T-helper 1 cell treated with Interleukin-12 subunit alpha and Interleukin-12 subunit beta and Interleukin-4 antibody, amounts not matched to agents 30 μg/mL and 1 μg/mL, for 36 hours (primary cell): ENCODE results near the gene MAGI3.
"Not testable (repeated sequence)": the region's sequence is repeated elsewhere in the genome, so short reads cannot be mapped to it uniquely, and the experiment has no call there.

ENCODE experiments used
- H3K27ac Mint-ChIP-seq: one replicate; pipeline ENCODE4 v1.8.0; 2021; ENCODE audit warnings: mild to moderate bottlenecking, mixed read lengths
- H3K27me3 Mint-ChIP-seq: one replicate; pipeline ENCODE4 v1.8.0; 2021; ENCODE audit warnings: low read depth, mixed read lengths
- H3K36me3 Mint-ChIP-seq: one replicate; pipeline ENCODE4 v1.8.0; 2021; ENCODE audit warnings: low read depth, mixed read lengths
- H3K4me1 Mint-ChIP-seq: one replicate; pipeline ENCODE4 v1.8.0; 2021; ENCODE audit warnings: low read depth, mixed read lengths
- H3K4me3 Mint-ChIP-seq: one replicate; pipeline ENCODE4 v1.8.0; 2021; ENCODE audit warnings: mild to moderate bottlenecking, moderate library complexity, mixed read lengths
- H3K9me3 Mint-ChIP-seq: one replicate; pipeline ENCODE4 v1.8.0; 2021; ENCODE audit warnings: mixed read lengths

MAGI3 gene

GRCh38 chr1:113505357-113505756 is 115.0 kb downstream of the MAGI3 start:
- no peaks in the 10 kb centered on the region for H3K36me3 Mint-ChIP-seq
- no peaks in the 10 kb centered on the region for H3K27me3 Mint-ChIP-seq
- no peak overlapping the region for H3K27ac Mint-ChIP-seq
- no peak overlapping the region for H3K4me3 Mint-ChIP-seq
- H3K9me3 Mint-ChIP-seq: peaks cover 7% of the 10 kb centered on the region
- no peaks in the 10 kb centered on the region for H3K4me1 Mint-ChIP-seq

DNA sequence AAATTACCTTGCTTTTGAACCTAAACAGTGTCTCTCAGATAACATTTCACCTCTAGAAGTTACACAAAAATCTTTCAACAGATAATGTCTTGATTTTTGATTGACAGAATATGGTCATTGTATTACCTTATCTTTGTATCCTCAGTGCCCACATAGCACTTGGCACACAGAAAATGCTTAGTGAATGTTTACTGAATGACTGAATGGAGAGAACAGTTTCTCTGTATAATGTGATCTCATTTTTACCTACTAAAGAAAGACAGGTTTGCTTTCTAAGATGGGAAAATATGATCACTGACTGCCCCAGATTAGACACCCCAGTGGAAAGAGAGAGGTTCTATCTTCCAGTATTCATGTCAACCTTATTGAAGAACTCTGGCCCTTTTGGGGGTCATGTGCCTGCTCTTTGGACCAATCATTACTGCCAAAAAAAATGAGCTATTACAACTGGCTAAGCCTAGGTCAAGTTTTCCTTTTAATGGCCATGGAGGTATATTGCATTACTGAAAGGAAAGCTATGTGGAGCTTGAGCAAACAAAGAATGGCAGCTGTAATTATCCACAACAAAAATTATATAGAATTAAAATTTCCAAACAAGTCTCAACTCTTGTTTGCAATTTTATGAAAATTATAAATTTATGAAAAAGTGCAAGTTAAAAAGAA is 117.4 kb downstream of the MAGI3 start:
- H3K27ac Mint-ChIP-seq: no peak overlapping the region
- H3K4me1 Mint-ChIP-seq: no peaks in the 10 kb centered on the region
- H3K36me3 Mint-ChIP-seq: no peaks in the 10 kb centered on the region
- H3K9me3 Mint-ChIP-seq: peaks cover 20% of the 10 kb centered on the region
- H3K4me3 Mint-ChIP-seq: no peak overlapping the region
- no peaks in the 10 kb centered on the region for H3K27me3 Mint-ChIP-seq

GRCh38 chr1:113508364-113509164 is 118.2 kb downstream of the MAGI3 start:
- no peaks in the 10 kb centered on the region for H3K27me3 Mint-ChIP-seq
- H3K9me3 Mint-ChIP-seq: peaks cover 19% of the 10 kb centered on the region
- no peak overlapping the region for H3K27ac Mint-ChIP-seq
- H3K36me3 Mint-ChIP-seq: no peaks in the 10 kb centered on the region
- H3K4me1 Mint-ChIP-seq: no peaks in the 10 kb centered on the region
- H3K4me3 Mint-ChIP-seq: no peak overlapping the region

GRCh38 chr1:113509766-113510165 is 119.5 kb downstream of the MAGI3 start:
- H3K4me3 Mint-ChIP-seq, H3K27ac Mint-ChIP-seq, H3K36me3 Mint-ChIP-seq, H3K4me1 Mint-ChIP-seq, H3K27me3 Mint-ChIP-seq: not testable (repeated sequence)
- H3K9me3 Mint-ChIP-seq: peaks cover 16% of the 10 kb centered on the region

- Mint-ChIP-seq H3K9me3 (peaks cover 18% of the 10 kb centered on the region), H3K4me3 (no peak overlapping the region), H3K36me3 (no peaks in the 10 kb centered on the region), H3K4me1 (no peaks in the 10 kb centered on the region), H3K27ac (no peak overlapping the region), H3K27me3 (no peaks in the 10 kb centered on the region)
Measured at GRCh38 chr1:113511269-113511668, 121.0 kb downstream of the MAGI3 start.

GRCh38 chr1:113515498-113515897 is 125.2 kb downstream of the MAGI3 start:
- Mint-ChIP-seq H3K4me1 (no peaks in the 10 kb centered on the region), H3K9me3 (peaks cover 15% of the 10 kb centered on the region), H3K4me3 (no peak overlapping the region), H3K36me3 (no peaks in the 10 kb centered on the region), H3K27me3 (no peaks in the 10 kb centered on the region), H3K27ac (no peak overlapping the region)

DNA sequence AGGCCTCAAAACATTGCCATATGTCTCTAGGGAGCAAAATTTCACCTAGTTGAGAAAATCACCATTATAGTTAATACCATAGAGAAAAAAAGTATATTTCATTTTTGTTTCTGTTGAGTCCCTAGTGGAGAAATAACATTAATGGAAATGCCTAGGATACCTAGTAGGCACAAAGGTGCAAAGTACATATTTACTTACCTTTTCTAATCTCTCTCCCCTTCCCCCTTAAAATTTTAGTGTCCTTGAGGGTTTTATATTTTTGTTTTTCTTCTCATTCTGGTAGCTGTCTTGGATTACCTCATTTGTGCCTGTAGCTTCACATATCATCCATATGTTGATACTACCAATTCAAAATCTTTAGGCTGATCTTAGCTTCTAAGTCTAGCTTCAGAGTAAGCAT is 127.0 kb downstream of the MAGI3 start:
- no peaks in the 10 kb centered on the region for H3K4me1 Mint-ChIP-seq
- H3K4me3 Mint-ChIP-seq: no peak overlapping the region
- H3K9me3 Mint-ChIP-seq: peaks cover 8% of the 10 kb centered on the region
- H3K27me3 Mint-ChIP-seq: no peaks in the 10 kb centered on the region
- H3K27ac Mint-ChIP-seq: no peak overlapping the region
- no peaks in the 10 kb centered on the region for H3K36me3 Mint-ChIP-seq

- no peaks in the 10 kb centered on the region for H3K27me3 Mint-ChIP-seq
- H3K4me3 Mint-ChIP-seq: no peak overlapping the region
- H3K36me3 Mint-ChIP-seq: no peaks in the 10 kb centered on the region
- no peaks in the 10 kb centered on the region for H3K4me1 Mint-ChIP-seq
- H3K9me3 Mint-ChIP-seq: peaks cover 8% of the 10 kb centered on the region
- no peak overlapping the region for H3K27ac Mint-ChIP-seq
Measured at GRCh38 chr1:113517983-113518382, 127.7 kb downstream of the MAGI3 start.

DNA sequence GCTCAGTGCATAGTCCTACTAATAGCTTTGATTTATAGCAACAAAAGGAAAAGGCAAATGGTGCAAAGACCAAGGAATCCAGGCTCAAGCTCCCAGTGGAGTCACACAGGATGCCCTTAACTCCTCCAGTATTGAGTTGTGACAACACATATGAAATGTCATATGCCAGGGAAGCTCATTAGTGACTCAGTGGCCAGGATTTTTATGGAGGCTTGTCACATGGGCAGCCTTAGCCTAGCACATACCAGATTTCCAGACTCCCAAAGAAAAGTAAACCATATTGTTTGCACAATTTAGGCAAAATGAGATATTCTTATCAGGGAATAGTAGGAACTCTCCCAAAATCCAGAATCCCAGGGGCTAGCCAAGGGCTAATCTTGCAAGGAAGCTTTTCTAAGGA is 129.2 kb downstream of the MAGI3 start:
- Mint-ChIP-seq H3K4me3 (no peak overlapping the region), H3K36me3 (no peaks in the 10 kb centered on the region), H3K4me1 (no peaks in the 10 kb centered on the region), H3K9me3 (peaks cover 17% of the 10 kb centered on the region), H3K27me3 (no peaks in the 10 kb centered on the region), H3K27ac (no peak overlapping the region)

DNA sequence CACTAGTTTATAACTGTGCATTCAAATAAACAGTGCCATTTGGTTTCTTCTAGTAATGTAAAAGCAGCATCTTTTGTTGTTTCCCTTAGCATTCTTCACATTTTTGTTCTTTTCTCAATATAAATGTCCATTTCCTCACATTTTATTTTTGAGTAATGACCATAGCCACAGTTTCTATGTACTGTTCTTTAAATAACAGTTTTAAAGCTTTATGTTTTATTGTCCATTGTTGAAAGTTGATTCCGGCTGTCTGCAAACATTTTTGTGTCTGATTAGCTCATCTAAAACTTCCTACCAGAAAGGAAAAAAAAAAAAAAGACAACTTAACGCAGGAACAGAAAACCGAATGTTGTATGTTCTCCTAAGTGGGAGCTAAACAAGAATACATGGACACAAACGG is 139.7 kb downstream of the MAGI3 start:
- Mint-ChIP-seq H3K4me3 (no peak overlapping the region), H3K27ac (no peak overlapping the region), H3K27me3 (no peaks in the 10 kb centered on the region), H3K9me3 (peaks cover 3% of the 10 kb centered on the region), H3K36me3 (no peaks in the 10 kb centered on the region), H3K4me1 (no peaks in the 10 kb centered on the region)

GRCh38 chr1:113531321-113531720 is 141.0 kb downstream of the MAGI3 start:
- no peaks in the 10 kb centered on the region for H3K36me3 Mint-ChIP-seq
- no peak overlapping the region for H3K27ac Mint-ChIP-seq
- no peaks in the 10 kb centered on the region for H3K4me1 Mint-ChIP-seq
- no peaks in the 10 kb centered on the region for H3K27me3 Mint-ChIP-seq
- H3K9me3 Mint-ChIP-seq: no peaks in the 10 kb centered on the region
- no peak overlapping the region for H3K4me3 Mint-ChIP-seq

GRCh38 chr1:113533061-113533460 is 142.7 kb downstream of the MAGI3 start:
- H3K36me3 Mint-ChIP-seq: no peaks in the 10 kb centered on the region
- no peaks in the 10 kb centered on the region for H3K9me3 Mint-ChIP-seq
- H3K27me3 Mint-ChIP-seq: no peaks in the 10 kb centered on the region

DNA sequence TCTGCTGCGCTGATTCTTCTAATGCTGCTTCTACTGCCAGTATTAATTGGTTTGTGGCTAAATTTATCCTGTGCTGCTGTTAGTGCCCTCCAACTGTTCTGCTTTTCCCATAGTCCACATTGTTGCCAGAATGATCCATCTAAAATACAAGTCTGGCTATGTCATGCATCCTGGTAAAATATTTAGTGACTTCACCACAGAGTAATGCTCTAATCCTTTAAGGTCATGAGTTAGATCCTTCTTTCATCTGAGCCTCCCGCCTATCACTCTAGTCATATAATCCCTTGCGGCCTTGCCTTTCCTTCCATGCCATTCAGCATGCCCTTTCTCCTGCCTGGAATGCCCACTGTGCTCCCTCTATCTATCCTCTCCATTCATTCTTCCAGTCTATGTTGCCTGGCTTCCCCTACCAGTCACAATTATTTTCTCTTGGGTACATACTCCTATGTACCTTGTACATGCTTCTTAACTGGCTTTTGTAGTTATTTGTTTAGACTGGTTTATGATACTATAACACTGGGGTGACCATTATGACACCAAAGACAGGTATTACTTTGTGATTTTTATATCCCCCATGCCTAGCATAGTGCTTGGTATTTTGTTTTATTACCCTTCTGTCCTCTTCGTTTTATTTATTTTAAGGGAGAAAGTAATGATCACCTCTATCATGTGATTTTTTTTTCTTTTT is 144.0 kb downstream of the MAGI3 start:
- H3K27ac Mint-ChIP-seq: no peak overlapping the region

More at GRCh38 chr1:113533061-113533460, 142.7 kb downstream of the MAGI3 start:
- Mint-ChIP-seq H3K4me1 (no peaks in the 10 kb centered on the region), H3K4me3 (no peak overlapping the region), H3K27ac (no peak overlapping the region)

GRCh38 chr1:113534875-113535274 is 144.6 kb downstream of the MAGI3 start:
- H3K27ac Mint-ChIP-seq: no peak overlapping the region
- H3K4me3 Mint-ChIP-seq: no peak overlapping the region
- no peaks in the 10 kb centered on the region for H3K4me1 Mint-ChIP-seq
- H3K36me3 Mint-ChIP-seq: no peaks in the 10 kb centered on the region
- no peaks in the 10 kb centered on the region for H3K27me3 Mint-ChIP-seq
- H3K9me3 Mint-ChIP-seq: peaks cover 2% of the 10 kb centered on the region

More for the DNA sequence above, 144.0 kb downstream of the MAGI3 start:
- Mint-ChIP-seq H3K9me3 (peaks cover 2% of the 10 kb centered on the region), H3K4me1 (no peaks in the 10 kb centered on the region), H3K4me3 (no peak overlapping the region), H3K36me3 (no peaks in the 10 kb centered on the region), H3K27me3 (no peaks in the 10 kb centered on the region)
